K562 (cell line): ENCODE data around the gene MX1. TPM values are rescaled to one million over a fixed set of nuclear protein-coding genes. Genes with fewer than 3 reads are reported as not detected.

ENCODE experiments used
- ATAC-seq: fragments of 200-7000 bp; cut with Tn5 transposase; 3 replicates; pipeline ENCODE4 v1.9.1; 2020; ENCODE audit warnings: moderate library complexity
- BruUV-seq: library from RNA; stranded (reverse); fragments of 400-500 nt; replicated peaks from 2 replicates; lab custom pipeline; 2021; lab: Mats Ljungman, UMichigan
- CTCF ChIA-PET: fragments of 300-600 bp; formaldehyde crosslinking; extraction: SDS; loops from one replicate; lab custom pipeline; 2021; ENCODE audit warnings: low intra/inter-chr PET ratio; lab: Yijun Ruan, JAX
- POLR2A ChIA-PET: fragments of 300-600, 350-650 bp; sonication (Branson Sonifier 250); formaldehyde crosslinking; extraction: SDS; loops from one replicate; lab custom pipeline; 2021; ENCODE audit warnings: antibody characterized with exemption, inconsistent platforms; lab: Yijun Ruan, JAX
- DNase-seq, 4 experiments: peaks; one replicate each; pipeline versions ENCODE4 v3.0.0 to v3.0.0-alpha.2; 2011 to 2018; ENCODE audit warnings: low spot score in 3 of 4, mixed read lengths in 3 of 4; ENCODE audit errors: extremely low read depth in 1 of 4
- FAIRE-seq: peaks from 2 replicates; lab custom pipeline; 2011; peaks lifted over from hg19 to GRCh38; lab: Jason Lieb, UNC
- H2AFZ ChIP-seq: 2 replicates; pipeline ENCODE4 v1.6.0; 2011; ENCODE audit warnings: low read depth, low read length, control low read depth, inconsistent platforms
- H3K27ac ChIP-seq: fragments of 200-600 bp; 3 replicates; pipeline ENCODE4 v1.8.0; 2011; ENCODE audit warnings: low read depth, mild to moderate bottlenecking, control low read depth, inconsistent platforms, low read length, moderate library complexity, mixed read lengths; ENCODE audit errors: extremely low read depth
- H3K27me3 ChIP-seq, 2 experiments: fragments of 300-600 bp in 1 of 2; 2 replicates in 1 of 2; 3 replicates in 1 of 2; pipeline versions ENCODE4 v1.6.0 to v1.8.0; 2011; ENCODE audit warnings: inconsistent platforms in 2 of 2, low read length in 2 of 2, mild to moderate bottlenecking in 1 of 2, mixed read lengths in 1 of 2, moderate library complexity in 1 of 2; ENCODE audit not compliant: control insufficient read depth in 2 of 2, insufficient read depth in 2 of 2
- H3K36me3 ChIP-seq: fragments of 300-600 bp; 3 replicates; pipeline ENCODE4 v1.8.0; 2011; ENCODE audit warnings: mild to moderate bottlenecking, low read length, inconsistent platforms; ENCODE audit not compliant: control insufficient read depth, insufficient read depth
- H3K4me1 ChIP-seq, 2 experiments: fragments of 200-600 bp in 1 of 2; replicated peaks in 1 of 2; 2 replicates in 1 of 2; 3 replicates in 1 of 2; pipeline versions ENCODE4 v1.5.1 to v1.8.0; 2011; ENCODE audit warnings: inconsistent platforms in 2 of 2, low read length in 2 of 2, mild to moderate bottlenecking in 1 of 2, mixed read lengths in 1 of 2, moderate library complexity in 1 of 2; ENCODE audit not compliant: control insufficient read depth in 2 of 2, insufficient read depth in 2 of 2
- H3K4me2 ChIP-seq: 2 replicates; pipeline ENCODE4 v1.6.1; 2011; ENCODE audit warnings: low read length, control low read depth, inconsistent platforms, mixed read lengths; ENCODE audit not compliant: insufficient read depth
- H3K4me3 ChIP-seq: fragments of 200-600 bp; sonication (generic), shearing (Covaris generic); 2 replicates; pipeline ENCODE4 v1.5.1; 2016; ENCODE audit warnings: control low read depth, inconsistent platforms
- H3K79me2 ChIP-seq: fragments of 200-600 bp; 3 replicates; pipeline ENCODE4 v1.8.0; 2011; ENCODE audit warnings: low read length, inconsistent platforms; ENCODE audit not compliant: control insufficient read depth, insufficient read depth
- H3K9ac ChIP-seq, 2 experiments: 2 replicates each; pipeline versions ENCODE4 v1.6.0 to v1.6.1; 2011; ENCODE audit warnings: low read depth in 2 of 2, low read length in 2 of 2, control low read depth in 1 of 2, inconsistent platforms in 1 of 2, mild to moderate bottlenecking in 1 of 2, mixed read lengths in 1 of 2; ENCODE audit not compliant: insufficient read depth in 1 of 2
- H3K9me1 ChIP-seq: one replicate; pipeline ENCODE4 v1.6.0; 2011; ENCODE audit warnings: inconsistent platforms, mild to moderate bottlenecking, low read length, moderate library complexity; ENCODE audit not compliant: control insufficient read depth, insufficient read depth
- H3K9me3 ChIP-seq: replicated peaks from 2 replicates; pipeline ENCODE4 v1.5.1; 2011; ENCODE audit warnings: low read depth, low read length, inconsistent platforms; ENCODE audit not compliant: control insufficient read depth, insufficient read depth
- H4K20me1 ChIP-seq: replicated peaks from 2 replicates; pipeline ENCODE4 v1.6.1; 2011; ENCODE audit warnings: low read length, inconsistent platforms, mixed read lengths; ENCODE audit not compliant: control insufficient read depth, insufficient read depth
- BDP1 ChIP-seq: IDR thresholded peaks from 3 replicates; pipeline ENCODE4 v1.6.1; 2011; ENCODE audit not compliant: insufficient read length, insufficient read depth
- GABPA ChIP-seq: fragments of 200-800 bp; sonication (Bioruptor generic); conservative IDR thresholded peaks from 2 replicates; pipeline ENCODE4 v1.6.1; 2016; ENCODE audit warnings: low read depth, missing genetic modification characterization, missing compliant biosample characterization
- RBM22 ChIP-seq: fragments of 200-400 bp; formaldehyde crosslinking; IDR thresholded peaks from 2 replicates; pipeline ENCODE4 v1.6.1; 2018; ENCODE audit warnings: low read length, low read depth; ENCODE audit not compliant: poor library complexity, severe bottlenecking
- ZNF197 ChIP-seq: fragments of 200-800 bp; sonication (Bioruptor generic); IDR thresholded peaks from 2 replicates; pipeline ENCODE4 v1.6.1; 2016; ENCODE audit warnings: low read depth, missing genetic modification characterization, missing compliant biosample characterization
- ZNF551 ChIP-seq: fragments of 250-450 bp; sonication (Bioruptor Pico); IDR thresholded peaks from 2 replicates; pipeline ENCODE4 v1.5.0; 2021; ENCODE audit warnings: mild to moderate bottlenecking, moderate library complexity
- ZNF699 ChIP-seq: fragments of 250-450 bp; sonication (Bioruptor Pico); IDR thresholded peaks from 2 replicates; pipeline ENCODE4 v1.8.0; 2021; ENCODE audit warnings: mild to moderate bottlenecking, moderate library complexity; ENCODE audit not compliant: insufficient replicate concordance
- ZSCAN32 ChIP-seq: fragments of 450-650 bp; formaldehyde crosslinking; IDR thresholded peaks from 2 replicates; pipeline ENCODE4 v1.4.0; 2020; ENCODE audit warnings: mild to moderate bottlenecking, moderate library complexity
- WGBS: fragments of 100-300 bp; shearing (Covaris generic); methylation state at CpG from one replicate; pipeline ENCODE4 v1.1.6; 2016; ENCODE audit warnings: low coverage, mixed read lengths; ENCODE audit not compliant: insufficient coverage; ENCODE audit errors: missing lambda C conversion rate; 5-methylcytosine and 5-hydroxymethylcytosine counted together
- in situ Hi-C: fragments of 300-500 bp; cut with MboI; formaldehyde crosslinking; loops from 4 replicates; pipeline ENCODE4 v1.15.0; 2018; ENCODE audit warnings: inconsistent platforms, mixed read lengths
- intact Hi-C: fragments of 100-400 bp; cut with micrococcal nuclease; formaldehyde crosslinking; loops from 2 replicates; pipeline ENCODE4 v1.14.2; 2022
- polyA plus RNA-seq, 8 experiments: library from polyadenylated mRNA; depleted of rRNA in 4 of 8; stranded (reverse) in 5 of 8; unstranded in 3 of 8; fragments of >200 nt; fragmentation: Nextera tagmentation in 2 of 8; fragmentation: Illumina TruSeq in 1 of 8; extraction: Ambion mirVana in 2 of 8; extraction: Trizol in 1 of 8; gene quantifications; 2 replicates each; pipeline versions ENCODE4 v1.2.1 to v1.2.3, GENCODE V29; 2011 to 2014; ENCODE audit warnings: inconsistent platforms in 1 of 8, missing spikeins in 1 of 8
- total RNA-seq, 7 experiments: library from RNA; depleted of rRNA in 6 of 7; stranded (reverse); fragments of >200 nt in 6 of 7; fragmentation: Illumina TruSeq in 2 of 7; extraction: Trizol in 2 of 7; gene quantifications; 2 replicates each; pipeline versions ENCODE4 v1.2.1 to v1.2.3, GENCODE V29; 2011 to 2021; ENCODE audit warnings: low replicate concordance in 1 of 7
- TF ChIP-seq, protein P1 (sequence below): fragments of 250-450 bp; sonication (Bioruptor Pico); IDR thresholded peaks from 2 replicates; pipeline ENCODE4 v1.5.0; 2022; ENCODE audit warnings: mild to moderate bottlenecking
- TF ChIP-seq, protein P2 (sequence below), 2 experiments: fragments of 200-800 bp in 1 of 2; sonication (Bioruptor generic) in 1 of 2; sonication (generic) in 1 of 2; formaldehyde crosslinking in 1 of 2; IDR thresholded peaks in 1 of 2; conservative IDR thresholded peaks in 1 of 2; 2 replicates each; pipeline versions ENCODE4 v1.5.0 to v1.6.1; 2016 to 2020; ENCODE audit warnings: missing compliant biosample characterization in 1 of 2, missing genetic modification characterization in 1 of 2, missing genetic modification reagents in 1 of 2
- TF ChIP-seq, protein P3 (sequence below): IDR thresholded peaks from 3 replicates; pipeline ENCODE4 v1.6.1; 2011; ENCODE audit warnings: borderline replicate concordance, mild to moderate bottlenecking, moderate library complexity; ENCODE audit not compliant: insufficient read length; ENCODE audit errors: extremely low read depth

MX1 gene
- total and polyA plus RNA-seq, 9 of the 15 experiments (the other 6 are each of a cell fraction or from before 2014, with no cell fraction given), result 0.07 to 0.51 (median 0.21) TPM; not detected in 5

DNA sequence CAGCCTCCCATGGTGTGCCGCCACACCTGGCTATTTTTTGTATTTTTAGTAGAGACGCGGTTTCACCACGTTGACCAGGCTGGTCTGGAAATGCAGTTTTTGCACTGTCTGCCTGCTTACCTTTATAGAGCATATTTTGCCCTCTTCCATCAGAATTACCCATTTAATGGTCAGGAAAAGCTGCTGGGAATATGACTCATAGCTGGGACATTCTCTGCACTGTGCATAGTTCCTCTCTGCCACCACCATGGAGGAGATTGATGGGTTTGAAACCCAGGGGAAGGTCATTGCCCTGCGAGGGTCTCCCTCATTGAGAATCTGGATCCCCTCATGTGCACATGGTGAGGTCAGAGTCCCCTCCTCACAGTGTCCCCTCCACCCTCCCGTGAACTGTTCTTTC, 32.1 kb downstream of the MX1 start (continued):
- TF ChIP-seq ZSCAN32 (CRISPR knock-in tag), result no peak
- TF ChIP-seq BDP1, result no peak

DNA sequence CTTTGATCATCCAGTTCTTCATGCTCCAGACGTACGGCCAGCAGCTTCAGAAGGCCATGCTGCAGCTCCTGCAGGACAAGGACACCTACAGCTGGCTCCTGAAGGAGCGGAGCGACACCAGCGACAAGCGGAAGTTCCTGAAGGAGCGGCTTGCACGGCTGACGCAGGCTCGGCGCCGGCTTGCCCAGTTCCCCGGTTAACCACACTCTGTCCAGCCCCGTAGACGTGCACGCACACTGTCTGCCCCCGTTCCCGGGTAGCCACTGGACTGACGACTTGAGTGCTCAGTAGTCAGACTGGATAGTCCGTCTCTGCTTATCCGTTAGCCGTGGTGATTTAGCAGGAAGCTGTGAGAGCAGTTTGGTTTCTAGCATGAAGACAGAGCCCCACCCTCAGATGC, 32.5 kb downstream of the MX1 start:
- Histone ChIP-seq H4K20me1 (no peaks in the 10 kb centered on the region), H3K27me3 (peaks cover 8 to 23% of the 10 kb centered on the region in 2 experiments; a peak in 3 of 5 replicates), H3K27ac (no peak overlapping the region), H3K36me3 (no peaks in the 10 kb centered on the region), H3K4me2 (no peak overlapping the region), H3K4me1 (peaks cover 0 to 3% of the 10 kb centered on the region in 2 experiments; a peak in 1 of 5 replicates), H3K79me2 (no peaks in the 10 kb centered on the region), H3K9me3 (no peaks in the 10 kb centered on the region), H3K9me1 (no peaks in the 10 kb centered on the region), H2AFZ (no peak overlapping the region), H3K4me3 (no peak overlapping the region), H3K9ac (no peak overlapping the region)
- ChIA-PET POLR2A (interaction anchor here (0.7 kb wide), 2 partner anchors 14 to 295 kb away, joined by 3 read pairs; no protein-coding TSS in a partner anchor), CTCF (no interaction called here)
- WGBS, result 1% methylated on average over 22 of the region's 22 CpGs
- no peak for DNase-seq
- intact Hi-C loops (loop anchor here (10.0 kb wide), 1 partner anchor 334 kb away; no protein-coding TSS in a partner anchor), in situ Hi-C loops (no loop called here)
- no peak for FAIRE-seq
- no TSS peak for BruUV-seq
- ATAC-seq, result peak; percentile 29; the same call in 1 of the 3 replicates
- TF ChIP-seq, protein P1, sequence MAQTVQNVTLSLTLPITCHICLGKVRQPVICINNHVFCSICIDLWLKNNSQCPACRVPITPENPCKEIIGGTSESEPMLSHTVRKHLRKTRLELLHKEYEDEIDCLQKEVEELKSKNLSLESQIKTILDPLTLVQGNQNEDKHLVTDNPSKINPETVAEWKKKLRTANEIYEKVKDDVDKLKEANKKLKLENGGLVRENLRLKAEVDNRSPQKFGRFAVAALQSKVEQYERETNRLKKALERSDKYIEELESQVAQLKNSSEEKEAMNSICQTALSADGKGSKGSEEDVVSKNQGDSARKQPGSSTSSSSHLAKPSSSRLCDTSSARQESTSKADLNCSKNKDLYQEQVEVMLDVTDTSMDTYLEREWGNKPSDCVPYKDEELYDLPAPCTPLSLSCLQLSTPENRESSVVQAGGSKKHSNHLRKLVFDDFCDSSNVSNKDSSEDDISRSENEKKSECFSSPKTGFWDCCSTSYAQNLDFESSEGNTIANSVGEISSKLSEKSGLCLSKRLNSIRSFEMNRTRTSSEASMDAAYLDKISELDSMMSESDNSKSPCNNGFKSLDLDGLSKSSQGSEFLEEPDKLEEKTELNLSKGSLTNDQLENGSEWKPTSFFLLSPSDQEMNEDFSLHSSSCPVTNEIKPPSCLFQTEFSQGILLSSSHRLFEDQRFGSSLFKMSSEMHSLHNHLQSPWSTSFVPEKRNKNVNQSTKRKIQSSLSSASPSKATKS (CRISPR knock-in tag), result no peak
- TF ChIP-seq, protein P2, sequence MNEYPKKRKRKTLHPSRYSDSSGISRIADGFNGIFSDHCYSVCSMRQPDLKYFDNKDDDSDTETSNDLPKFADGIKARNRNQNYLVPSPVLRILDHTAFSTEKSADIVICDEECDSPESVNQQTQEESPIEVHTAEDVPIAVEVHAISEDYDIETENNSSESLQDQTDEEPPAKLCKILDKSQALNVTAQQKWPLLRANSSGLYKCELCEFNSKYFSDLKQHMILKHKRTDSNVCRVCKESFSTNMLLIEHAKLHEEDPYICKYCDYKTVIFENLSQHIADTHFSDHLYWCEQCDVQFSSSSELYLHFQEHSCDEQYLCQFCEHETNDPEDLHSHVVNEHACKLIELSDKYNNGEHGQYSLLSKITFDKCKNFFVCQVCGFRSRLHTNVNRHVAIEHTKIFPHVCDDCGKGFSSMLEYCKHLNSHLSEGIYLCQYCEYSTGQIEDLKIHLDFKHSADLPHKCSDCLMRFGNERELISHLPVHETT (CRISPR knock-in tag; conservative IDR thresholded peaks at IDR 0.05 in 1 of 2, IDR thresholded peaks at IDR 0.05 in 1 of 2), result no peak
- no peak for TF ChIP-seq ZNF699 (CRISPR knock-in tag)
- TF ChIP-seq ZNF551 (CRISPR knock-in tag), result no peak
- TF ChIP-seq RBM22, result no peak
- TF ChIP-seq, protein P3, sequence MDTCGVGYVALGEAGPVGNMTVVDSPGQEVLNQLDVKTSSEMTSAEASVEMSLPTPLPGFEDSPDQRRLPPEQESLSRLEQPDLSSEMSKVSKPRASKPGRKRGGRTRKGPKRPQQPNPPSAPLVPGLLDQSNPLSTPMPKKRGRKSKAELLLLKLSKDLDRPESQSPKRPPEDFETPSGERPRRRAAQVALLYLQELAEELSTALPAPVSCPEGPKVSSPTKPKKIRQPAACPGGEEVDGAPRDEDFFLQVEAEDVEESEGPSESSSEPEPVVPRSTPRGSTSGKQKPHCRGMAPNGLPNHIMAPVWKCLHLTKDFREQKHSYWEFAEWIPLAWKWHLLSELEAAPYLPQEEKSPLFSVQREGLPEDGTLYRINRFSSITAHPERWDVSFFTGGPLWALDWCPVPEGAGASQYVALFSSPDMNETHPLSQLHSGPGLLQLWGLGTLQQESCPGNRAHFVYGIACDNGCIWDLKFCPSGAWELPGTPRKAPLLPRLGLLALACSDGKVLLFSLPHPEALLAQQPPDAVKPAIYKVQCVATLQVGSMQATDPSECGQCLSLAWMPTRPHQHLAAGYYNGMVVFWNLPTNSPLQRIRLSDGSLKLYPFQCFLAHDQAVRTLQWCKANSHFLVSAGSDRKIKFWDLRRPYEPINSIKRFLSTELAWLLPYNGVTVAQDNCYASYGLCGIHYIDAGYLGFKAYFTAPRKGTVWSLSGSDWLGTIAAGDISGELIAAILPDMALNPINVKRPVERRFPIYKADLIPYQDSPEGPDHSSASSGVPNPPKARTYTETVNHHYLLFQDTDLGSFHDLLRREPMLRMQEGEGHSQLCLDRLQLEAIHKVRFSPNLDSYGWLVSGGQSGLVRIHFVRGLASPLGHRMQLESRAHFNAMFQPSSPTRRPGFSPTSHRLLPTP, result no peak
- no peak for TF ChIP-seq ZNF197 (CRISPR knock-in tag)
- TF ChIP-seq GABPA (tag), result 0 out of 2 replicates have a peak, but pooled peaks have one; percentile 15
